Measurements from ENCODE around the gene RAB6A. TPM values are rescaled to one million over a fixed set of nuclear protein-coding genes. Genes with fewer than 3 reads are reported as not detected.

RAB6A gene
- total and polyA plus RNA-seq, 2 of the 8 experiments (the other 6 are each of a cell fraction or from before 2014, with no cell fraction given) = 24.4 to 88.6 TPM

- TF ChIP-seq SIN3A (conservative IDR thresholded peaks at IDR 0.05 in 1 of 2, IDR thresholded peaks at IDR 0.05 in 1 of 2; ENCODE audit: low read depth in 1 of 2, low read length in 2 of 2) (no peak), ZNF274 (IDR thresholded peaks at IDR 0.05; ENCODE audit: borderline replicate concordance, extremely low read depth, low read length) (no peak), SP1 (IDR thresholded peaks at IDR 0.05; ENCODE audit: low read depth, low read length) (no peak), RXRA (IDR thresholded peaks at IDR 0.05; ENCODE audit: insufficient read depth, low read depth, low read length) (no peak), HDAC2 (IDR thresholded peaks at IDR 0.05; ENCODE audit: borderline replicate concordance in 1 of 2, low read depth in 2 of 2, low read length in 2 of 2) (no peak)
- TF ChIP-seq, protein P1, sequence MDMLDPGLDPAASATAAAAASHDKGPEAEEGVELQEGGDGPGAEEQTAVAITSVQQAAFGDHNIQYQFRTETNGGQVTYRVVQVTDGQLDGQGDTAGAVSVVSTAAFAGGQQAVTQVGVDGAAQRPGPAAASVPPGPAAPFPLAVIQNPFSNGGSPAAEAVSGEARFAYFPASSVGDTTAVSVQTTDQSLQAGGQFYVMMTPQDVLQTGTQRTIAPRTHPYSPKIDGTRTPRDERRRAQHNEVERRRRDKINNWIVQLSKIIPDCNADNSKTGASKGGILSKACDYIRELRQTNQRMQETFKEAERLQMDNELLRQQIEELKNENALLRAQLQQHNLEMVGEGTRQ (IDR thresholded peaks at IDR 0.05; ENCODE audit: low read length) = no peak
- TF ChIP-seq, protein P2, sequence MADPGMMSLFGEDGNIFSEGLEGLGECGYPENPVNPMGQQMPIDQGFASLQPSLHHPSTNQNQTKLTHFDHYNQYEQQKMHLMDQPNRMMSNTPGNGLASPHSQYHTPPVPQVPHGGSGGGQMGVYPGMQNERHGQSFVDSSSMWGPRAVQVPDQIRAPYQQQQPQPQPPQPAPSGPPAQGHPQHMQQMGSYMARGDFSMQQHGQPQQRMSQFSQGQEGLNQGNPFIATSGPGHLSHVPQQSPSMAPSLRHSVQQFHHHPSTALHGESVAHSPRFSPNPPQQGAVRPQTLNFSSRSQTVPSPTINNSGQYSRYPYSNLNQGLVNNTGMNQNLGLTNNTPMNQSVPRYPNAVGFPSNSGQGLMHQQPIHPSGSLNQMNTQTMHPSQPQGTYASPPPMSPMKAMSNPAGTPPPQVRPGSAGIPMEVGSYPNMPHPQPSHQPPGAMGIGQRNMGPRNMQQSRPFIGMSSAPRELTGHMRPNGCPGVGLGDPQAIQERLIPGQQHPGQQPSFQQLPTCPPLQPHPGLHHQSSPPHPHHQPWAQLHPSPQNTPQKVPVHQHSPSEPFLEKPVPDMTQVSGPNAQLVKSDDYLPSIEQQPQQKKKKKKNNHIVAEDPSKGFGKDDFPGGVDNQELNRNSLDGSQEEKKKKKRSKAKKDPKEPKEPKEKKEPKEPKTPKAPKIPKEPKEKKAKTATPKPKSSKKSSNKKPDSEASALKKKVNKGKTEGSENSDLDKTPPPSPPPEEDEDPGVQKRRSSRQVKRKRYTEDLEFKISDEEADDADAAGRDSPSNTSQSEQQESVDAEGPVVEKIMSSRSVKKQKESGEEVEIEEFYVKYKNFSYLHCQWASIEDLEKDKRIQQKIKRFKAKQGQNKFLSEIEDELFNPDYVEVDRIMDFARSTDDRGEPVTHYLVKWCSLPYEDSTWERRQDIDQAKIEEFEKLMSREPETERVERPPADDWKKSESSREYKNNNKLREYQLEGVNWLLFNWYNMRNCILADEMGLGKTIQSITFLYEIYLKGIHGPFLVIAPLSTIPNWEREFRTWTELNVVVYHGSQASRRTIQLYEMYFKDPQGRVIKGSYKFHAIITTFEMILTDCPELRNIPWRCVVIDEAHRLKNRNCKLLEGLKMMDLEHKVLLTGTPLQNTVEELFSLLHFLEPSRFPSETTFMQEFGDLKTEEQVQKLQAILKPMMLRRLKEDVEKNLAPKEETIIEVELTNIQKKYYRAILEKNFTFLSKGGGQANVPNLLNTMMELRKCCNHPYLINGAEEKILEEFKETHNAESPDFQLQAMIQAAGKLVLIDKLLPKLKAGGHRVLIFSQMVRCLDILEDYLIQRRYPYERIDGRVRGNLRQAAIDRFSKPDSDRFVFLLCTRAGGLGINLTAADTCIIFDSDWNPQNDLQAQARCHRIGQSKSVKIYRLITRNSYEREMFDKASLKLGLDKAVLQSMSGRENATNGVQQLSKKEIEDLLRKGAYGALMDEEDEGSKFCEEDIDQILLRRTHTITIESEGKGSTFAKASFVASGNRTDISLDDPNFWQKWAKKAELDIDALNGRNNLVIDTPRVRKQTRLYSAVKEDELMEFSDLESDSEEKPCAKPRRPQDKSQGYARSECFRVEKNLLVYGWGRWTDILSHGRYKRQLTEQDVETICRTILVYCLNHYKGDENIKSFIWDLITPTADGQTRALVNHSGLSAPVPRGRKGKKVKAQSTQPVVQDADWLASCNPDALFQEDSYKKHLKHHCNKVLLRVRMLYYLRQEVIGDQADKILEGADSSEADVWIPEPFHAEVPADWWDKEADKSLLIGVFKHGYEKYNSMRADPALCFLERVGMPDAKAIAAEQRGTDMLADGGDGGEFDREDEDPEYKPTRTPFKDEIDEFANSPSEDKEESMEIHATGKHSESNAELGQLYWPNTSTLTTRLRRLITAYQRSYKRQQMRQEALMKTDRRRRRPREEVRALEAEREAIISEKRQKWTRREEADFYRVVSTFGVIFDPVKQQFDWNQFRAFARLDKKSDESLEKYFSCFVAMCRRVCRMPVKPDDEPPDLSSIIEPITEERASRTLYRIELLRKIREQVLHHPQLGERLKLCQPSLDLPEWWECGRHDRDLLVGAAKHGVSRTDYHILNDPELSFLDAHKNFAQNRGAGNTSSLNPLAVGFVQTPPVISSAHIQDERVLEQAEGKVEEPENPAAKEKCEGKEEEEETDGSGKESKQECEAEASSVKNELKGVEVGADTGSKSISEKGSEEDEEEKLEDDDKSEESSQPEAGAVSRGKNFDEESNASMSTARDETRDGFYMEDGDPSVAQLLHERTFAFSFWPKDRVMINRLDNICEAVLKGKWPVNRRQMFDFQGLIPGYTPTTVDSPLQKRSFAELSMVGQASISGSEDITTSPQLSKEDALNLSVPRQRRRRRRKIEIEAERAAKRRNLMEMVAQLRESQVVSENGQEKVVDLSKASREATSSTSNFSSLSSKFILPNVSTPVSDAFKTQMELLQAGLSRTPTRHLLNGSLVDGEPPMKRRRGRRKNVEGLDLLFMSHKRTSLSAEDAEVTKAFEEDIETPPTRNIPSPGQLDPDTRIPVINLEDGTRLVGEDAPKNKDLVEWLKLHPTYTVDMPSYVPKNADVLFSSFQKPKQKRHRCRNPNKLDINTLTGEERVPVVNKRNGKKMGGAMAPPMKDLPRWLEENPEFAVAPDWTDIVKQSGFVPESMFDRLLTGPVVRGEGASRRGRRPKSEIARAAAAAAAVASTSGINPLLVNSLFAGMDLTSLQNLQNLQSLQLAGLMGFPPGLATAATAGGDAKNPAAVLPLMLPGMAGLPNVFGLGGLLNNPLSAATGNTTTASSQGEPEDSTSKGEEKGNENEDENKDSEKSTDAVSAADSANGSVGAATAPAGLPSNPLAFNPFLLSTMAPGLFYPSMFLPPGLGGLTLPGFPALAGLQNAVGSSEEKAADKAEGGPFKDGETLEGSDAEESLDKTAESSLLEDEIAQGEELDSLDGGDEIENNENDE (IDR thresholded peaks at IDR 0.05; ENCODE audit: insufficient replicate concordance, low read length) = no peak
Observed at GRCh38 chr11:73717136-73717535, 43.7 kb downstream of the RAB6A start (continued).

Data from H1 (cell line).